IPS-NIHi7 (cell line): ENCODE data around the gene C1R.
A peak's percentile ranks its signal among the peaks of the same experiment; 100 is the strongest.
"Not testable (repeated sequence)": the region's sequence is repeated elsewhere in the genome, so short reads cannot be mapped to it uniquely, and the experiment has no call there.

Experiments used
- DNase-seq: peaks from one replicate; pipeline ENCODE4 v3.0.0; 2012; ENCODE audit warnings: mixed read lengths; ENCODE audit errors: extremely low spot score

C1R gene

DNA sequence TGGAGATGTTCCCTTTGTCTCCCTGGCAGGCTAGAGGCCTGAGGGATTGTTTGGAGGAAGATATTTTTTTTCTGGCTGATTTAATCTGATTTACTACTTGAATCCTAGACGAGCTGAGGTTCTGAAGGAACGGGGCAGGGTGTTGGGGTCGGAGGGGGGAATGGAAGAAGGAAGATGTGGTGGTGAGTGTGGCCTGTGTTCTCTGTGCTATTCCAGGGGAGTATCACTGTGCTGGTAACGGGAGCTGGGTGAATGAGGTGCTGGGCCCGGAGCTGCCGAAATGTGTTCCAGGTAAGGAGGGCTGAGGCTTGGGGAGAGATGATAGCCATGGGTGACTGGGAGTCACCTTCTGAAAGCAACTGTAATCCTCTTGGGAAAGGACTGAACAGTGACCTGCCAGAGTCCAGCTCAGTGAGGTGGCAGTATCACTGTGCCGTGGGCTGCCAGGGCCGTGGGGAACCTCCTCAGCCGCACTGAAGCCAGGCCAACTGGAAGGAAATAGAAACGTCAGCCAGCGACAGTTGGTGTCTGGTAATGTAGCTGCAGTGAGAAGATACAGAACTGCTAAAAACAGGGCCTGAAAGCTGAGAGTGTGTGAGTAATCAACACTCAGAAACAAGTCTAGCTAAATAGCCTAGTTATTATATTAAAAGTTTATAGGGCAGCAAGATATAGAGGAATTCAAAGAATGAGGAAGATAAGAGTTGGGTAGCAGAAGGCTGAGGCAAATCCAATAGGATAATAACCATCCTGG lies 23.8 kb downstream of the C1R start:
- no peak for DNase-seq

DNA sequence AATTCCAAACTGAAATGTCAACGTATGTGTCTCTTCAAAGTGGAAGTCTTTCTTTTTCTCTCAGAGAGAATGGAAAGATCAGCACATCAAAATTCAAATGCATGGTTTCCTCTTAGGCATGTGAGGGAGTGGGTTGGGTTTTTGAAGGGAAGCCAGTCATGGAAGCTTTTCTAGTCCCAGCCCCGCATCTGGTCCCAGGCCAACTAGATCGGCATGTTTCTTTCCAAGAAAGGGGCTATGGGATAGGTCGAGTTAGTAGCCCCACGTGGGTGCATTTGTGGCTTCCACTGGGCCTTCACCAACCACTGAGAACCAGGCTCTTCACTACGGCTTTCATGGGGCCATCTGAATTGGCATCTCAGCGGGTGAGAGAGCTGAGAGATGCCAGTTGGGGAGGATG lies 25.1 kb downstream of the C1R start:
- no peak for DNase-seq

DNA sequence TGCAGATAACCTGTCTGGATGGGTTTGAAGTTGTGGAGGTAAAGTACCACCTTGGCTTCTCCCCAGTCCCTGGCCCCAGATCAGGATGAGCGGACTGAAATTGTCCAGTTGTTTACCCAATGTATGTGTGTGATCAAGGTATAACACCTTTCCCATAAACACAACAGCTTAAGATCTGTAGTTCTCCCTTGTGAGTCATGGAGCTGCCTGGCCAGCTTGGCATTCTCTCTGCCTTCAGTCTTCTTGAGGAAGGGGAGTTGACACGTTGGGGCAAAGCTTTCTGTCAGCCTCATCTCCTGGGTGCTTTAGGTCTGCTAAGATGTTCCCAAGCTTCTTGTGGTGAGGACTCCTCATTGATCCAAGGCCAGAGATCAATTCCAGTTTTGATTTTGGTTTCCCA lies 25.6 kb downstream of the C1R start:
- no peak for DNase-seq

DNA sequence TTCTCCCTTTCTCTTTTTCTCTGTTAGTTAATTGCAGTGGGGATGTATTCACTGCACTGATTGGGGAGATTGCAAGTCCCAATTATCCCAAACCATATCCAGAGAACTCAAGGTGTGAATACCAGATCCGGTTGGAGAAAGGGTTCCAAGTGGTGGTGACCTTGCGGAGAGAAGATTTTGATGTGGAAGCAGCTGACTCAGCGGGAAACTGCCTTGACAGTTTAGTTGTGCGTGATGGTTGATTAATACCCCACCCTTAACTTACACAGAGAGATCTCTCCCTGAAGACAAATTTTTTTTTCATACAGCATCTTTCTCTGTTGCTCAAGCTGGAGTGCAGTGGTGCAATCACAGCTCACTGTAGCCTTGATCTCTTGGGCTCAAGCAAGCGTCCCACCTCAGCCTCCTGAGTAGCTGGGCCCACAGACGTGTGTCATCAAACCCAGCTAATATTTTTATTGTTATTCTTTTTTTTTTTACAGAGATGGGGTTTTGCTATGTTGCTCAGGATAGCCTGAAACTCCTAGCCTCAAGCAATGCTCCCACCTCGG lies 27.1 kb downstream of the C1R start:
- no peak for DNase-seq

DNA sequence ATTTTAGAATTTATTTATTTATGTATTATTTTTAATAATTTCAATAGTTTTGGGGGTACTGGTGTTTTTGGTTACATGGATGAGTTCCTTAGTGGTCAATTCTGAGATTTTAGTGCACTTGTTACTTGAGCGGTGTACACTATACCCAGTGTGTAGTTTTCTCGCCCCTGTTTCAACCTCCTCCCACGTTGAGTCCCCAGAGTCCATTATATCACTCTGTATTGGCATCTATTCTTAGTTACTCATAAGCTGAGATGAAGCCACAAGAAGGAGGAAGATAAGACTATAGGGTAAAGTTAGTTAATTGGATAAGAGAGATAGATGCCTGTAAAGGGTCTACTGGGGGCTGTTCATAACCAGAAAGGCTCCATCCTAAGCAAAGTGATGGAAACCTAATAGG lies 27.7 kb downstream of the C1R start:
- DNase-seq = no peak

DNA sequence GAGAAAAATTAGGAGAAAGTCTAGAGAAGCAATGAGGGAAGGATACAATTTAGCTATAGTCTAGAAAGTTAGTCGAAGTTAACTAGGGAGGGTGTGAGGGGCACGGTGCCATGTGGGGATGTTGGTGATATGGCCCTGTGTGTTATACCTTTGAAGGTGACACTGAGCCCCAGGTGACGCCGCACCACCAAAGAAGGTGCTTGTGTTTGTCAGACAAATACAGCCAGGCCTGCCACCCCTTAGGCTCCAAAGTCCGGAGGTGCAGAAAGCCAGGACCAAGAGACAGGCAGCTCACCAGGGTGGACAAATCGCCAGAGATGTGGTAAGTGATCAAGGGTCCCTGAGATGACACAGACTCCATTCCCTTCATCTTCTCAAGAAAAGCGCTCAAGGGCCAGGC lies 30.6 kb downstream of the C1R start:
- no peak for DNase-seq

DNA sequence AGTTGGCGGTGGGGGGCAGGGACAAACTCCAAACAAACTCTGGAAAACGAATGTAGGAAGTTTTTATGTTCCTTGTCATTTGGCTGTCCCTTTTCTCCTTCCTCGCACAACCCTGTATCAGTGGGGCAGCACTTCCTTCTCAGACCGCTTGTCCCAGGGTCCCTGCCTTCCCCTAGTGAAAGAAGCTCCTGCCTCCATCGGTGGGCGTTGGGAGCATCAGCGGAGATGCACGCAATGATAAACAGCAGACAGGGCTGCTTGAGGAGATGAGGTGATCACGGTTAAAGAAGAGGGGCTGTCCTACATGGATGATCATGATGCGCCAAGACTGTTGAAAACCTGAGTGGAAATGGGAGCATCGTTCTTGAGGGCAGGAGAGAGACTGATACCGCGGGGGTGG lies 31.1 kb downstream of the C1R start:
- no peak for DNase-seq

DNA sequence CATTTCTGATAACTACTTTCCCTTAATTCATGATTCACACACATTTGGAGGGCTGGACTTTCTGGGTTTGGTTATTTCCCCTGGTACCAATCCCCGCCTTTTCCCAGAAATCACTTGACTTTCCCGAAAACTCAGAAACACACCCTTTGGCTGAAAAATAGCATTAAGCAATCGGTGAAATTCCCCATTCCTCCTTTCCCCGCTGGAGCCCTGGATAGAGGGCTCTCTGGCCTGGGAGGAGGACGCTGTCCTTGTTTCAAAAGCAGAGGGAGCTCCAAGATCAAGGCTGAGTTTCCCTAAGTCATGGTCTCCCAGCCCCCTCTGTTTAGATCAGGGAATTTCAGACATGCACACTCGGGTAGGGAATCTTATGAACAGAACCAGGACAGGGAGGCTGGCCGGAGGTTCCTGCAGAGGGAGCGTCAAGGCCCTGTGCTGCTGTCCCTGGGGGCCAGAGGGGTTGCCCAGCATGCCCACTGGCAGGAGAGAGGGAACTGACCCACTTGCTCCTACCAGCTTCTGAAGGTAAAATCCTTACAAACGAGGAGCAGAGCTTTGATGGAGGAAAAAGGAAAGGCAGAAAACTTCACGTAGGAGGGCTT lies 31.8 kb downstream of the C1R start, which contains the start of gene C1S:
Gene C1S, plus strand, starts transcription at position 366 of the 602 bp plus-strand sequence. CDS start 1,195 bp downstream, outside the sequence.
- DNase-seq = peak; percentile 92

DNA sequence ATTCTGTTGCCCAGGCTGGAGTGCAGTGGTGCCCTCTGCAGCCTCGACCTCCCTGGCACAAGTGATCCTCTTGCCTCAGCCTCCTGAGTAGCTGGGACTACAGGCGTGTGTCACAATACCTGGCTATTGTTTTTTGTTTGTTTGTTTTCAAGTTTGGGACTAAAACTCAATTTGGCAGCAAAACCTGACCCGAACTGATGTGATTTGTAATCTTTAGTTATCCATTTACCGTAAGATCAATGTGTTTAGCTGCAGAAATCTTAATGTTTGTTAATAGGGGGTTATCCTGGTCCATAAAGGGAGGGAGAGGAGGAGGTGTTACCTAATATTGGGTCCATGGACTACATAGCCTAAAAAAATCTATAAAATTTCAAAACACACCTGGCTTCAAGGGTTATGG lies 32.5 kb downstream of the C1R start:
- no peak for DNase-seq

DNA sequence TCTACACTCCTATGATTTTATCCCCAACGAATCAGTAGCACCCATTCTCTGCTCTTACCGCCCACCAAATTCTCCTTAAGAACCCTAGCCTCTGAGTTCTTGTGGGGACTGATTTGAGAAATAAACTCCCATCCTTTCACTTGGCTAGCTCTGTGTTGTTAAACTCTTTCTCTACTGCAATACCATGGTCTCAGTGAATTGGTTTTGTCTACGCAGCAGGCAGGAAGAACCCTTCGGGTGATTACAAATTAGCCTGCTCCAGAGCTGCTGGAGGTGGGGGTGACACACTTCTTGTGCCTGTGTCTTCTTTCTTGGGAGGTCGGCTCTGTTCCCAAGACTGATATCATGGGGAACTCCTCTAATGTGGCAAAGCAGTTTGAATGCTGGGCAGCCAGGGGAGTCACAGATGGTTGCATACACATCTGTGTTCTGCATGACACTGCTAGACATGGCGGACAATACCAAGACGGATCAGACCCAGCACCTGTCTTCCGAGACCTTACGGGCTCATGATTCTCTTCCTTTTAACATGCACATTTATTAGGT lies 33.3 kb downstream of the C1R start:
- no peak for DNase-seq

DNA sequence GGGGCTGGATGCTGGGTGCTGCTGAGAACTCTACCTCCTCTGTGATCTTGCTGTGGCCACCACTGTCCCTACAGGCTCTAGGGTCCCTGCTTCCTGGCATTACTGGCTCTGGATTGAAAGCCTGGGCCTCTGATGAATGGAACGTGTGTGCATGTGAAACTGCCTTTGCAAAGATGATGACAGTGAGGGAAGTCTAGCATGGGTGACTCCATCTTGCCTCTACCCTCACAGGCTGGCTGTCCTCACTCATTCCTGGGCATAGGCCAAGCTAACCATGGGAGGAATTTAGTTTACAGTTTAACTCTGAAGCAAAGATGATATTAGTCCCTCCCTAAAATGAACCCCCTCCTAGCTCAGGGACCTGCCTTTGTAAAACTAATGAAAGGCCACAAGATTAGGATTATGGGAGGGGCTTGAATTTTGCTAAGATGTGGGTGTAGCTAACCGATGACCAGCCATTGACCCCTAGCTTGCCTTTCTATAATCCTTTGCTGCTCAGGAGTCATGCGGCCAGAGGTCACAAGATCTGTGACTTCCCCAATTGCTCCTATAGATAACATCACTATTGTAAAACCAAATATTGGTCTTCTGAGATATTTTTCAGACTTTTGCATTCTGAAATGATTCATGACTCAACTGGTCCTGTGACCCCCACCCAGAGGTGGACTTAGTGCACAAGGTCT lies 33.9 kb downstream of the C1R start:
- no peak for DNase-seq

DNA sequence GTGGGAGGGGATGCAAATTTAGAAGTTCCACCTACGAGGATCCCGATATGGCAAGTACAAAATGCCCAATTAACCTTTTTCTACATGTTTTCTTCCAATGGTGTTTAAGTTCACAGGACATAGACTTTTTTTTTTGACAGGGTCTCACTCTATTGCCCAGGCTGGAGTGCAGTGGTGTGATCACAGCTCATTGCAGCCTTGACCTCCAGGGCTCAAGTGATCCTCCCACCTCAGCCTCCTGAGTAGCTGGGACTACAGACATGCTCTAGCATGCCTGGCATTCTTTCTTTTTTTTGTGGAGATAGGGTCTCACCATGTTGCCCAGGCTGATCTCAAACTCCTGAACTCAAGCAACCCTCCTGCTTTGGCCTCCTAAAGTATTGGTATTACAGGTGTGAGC lies 36.5 kb downstream of the C1R start:
- not testable (repeated sequence) for DNase-seq

DNA sequence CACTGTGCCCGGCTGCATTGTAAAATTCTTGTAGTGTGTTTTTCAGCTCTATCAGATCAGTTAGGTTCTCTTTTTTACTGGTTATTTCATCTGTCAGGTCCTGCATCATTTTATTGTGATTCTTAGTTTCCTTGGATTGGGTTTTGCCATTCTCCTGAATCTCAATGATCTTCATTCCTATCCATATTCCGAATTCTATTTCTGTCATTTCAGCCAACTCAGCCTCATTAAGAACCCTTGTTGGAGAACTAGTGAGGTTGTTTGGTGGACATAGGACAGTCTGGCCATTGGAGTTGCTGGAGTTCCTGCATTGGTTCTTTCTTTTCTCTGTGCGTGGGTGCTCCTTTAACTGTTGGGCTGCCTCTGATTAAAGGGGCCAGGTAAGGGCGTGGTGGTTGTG lies 37.3 kb downstream of the C1R start:
- no peak for DNase-seq

DNA sequence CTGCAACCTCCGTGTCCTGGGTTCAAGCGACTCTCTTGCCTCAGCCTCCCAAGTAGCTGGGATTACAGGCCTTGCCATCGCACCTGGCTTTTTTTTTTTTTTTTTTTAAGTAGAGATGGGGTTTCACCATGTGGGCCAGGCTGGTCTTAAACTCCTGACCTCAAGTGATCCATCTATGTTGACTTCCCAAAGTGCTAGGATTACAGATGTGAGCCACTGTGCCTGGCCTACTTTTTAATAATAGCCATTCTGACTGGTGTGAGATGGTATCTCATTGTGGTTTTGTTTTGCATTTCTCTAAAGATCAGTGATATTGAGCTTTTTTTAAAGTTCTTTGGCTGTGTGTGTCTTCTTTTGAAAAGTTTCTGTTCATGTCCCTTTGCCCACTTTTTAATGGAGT lies 42.3 kb downstream of the C1R start:
- DNase-seq = not testable (repeated sequence)

DNA sequence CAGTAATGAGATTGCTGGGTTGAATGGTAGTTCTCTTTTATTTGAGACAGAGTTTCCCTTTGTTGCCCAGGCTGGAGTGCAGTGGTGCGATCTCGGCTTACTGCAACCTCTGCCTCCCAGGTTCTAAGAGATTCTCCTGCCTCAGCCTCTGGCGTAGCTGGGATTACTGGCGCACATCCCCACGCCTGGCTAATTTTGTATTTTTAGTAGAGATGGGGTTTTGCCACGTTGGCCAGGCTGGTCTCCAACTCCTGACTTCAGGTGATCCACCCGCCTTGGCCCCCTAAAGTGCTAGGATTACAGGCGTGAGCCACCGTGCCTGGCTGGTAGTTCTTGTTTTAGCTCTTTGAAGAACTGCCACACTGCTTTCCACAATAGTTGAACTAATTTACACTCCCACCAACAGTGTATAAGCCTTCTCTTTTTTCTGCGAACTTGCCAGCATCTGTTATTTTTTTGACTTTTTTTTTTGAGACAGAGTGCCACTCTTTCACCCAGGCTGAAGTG lies 42.7 kb downstream of the C1R start:
- DNase-seq = not testable (repeated sequence)

DNA sequence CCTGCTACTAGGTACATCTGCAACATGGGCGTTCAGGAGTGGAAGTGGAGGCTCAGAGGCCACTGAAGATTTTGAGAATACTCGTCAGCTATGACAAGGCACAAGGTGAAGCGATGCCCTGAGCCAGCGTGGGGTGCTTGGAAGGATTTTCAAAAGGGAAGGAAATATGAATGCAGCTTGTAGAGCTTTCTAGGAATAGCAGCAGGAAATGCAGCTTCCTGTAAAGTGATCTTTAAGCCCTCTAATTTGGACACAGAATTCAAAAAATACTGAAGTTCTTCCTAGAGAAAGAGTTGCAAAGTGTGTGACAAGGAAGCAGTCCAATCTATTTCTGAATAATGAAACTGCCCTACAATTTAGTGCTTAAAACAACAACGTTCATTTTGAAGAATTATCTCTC lies 44.9 kb downstream of the C1R start:
- no peak for DNase-seq

DNA sequence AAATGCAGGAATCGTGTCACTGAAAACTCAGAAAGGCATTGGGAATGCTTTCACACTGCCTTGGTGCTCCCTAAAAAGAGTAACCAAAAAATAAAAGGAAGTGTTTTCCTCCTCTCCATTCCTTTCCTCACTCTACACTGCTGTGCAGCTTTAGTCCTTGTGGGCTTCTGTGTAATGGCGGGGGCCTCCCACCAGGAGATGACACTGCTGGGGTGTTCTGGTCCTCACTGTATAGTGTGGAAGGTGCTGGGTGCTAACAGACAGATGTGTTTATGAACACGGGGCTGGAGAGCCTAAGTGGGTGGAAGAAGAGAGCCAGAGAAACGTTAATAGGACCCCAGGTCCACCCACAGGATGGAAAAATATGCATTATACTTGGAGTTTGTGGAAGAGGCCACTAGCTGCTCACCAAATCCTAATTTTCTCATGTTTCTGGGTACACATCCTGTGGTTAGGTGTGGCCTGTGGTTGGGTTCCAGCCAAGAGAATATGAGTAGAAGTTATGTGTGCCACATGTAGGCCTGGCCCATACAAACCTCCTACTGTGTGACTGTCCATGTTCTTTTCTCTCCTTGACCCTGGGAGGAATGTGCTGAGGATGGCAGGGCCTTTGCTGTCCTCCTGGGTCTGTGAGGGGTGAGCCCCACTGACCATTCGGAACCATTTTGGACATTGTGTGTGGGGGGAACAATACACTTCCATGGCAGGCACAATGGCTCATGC lies 45.7 kb downstream of the C1R start:
- no peak for DNase-seq

DNA sequence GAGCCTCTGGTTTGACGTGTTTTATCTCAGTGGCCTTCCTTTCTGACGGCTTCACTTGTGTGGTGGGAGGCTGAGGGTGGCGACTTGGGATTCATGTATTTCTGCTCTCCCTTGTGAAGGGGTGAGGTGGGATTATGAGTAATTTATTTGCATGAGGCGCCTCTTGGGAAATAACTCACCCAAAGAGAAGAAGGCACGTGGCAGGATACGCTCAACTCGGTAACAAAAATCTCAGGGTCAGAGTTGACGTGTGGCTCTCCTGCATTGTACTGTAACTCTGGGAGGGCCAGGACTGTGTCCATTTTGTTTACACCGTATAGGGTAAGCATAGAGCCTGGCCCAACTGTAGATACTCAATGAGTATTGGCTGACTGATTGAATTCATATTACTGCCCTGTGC lies 46.3 kb downstream of the C1R start:
- no peak for DNase-seq

DNA sequence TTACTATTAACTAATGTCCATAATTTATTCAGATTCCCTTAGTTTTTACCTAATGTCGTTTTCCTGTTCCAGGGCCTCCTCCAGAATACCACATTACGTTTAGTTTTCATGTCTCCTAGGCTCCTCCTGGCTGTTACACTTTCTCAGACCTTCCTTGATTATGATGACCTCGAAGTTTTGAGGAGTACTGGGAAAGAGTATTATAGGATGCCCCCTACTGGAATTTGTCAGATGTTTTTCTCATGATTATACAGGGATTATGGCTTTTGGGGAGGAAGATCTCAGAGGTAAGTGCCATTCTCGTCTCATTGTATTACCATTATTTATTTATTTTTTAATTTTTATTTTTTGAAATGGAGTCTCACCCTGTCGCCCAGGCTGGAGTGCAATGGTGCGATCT lies 49.4 kb downstream of the C1R start:
- DNase-seq = peak; percentile 54

DNA sequence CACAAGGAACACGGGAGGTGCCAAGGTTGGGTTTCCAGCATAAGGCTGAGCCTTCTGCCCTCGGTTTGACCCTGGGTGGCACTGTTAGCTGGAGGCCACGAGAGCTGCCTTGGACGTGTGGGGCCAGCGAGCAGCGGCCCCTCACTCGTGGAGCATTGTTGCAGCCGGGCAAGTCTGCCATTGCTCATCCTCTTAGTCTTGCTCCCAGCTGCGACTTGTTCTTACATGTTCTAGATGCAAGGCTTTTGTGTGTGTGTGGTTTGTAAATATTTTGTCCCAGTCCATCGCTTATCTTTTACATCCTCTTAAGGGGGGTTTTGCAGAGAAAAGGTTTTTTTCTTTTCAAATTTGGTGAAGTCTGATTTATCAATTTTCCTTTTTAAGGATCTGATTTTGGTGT lies 52.8 kb downstream of the C1R start:
- no peak for DNase-seq

DNA sequence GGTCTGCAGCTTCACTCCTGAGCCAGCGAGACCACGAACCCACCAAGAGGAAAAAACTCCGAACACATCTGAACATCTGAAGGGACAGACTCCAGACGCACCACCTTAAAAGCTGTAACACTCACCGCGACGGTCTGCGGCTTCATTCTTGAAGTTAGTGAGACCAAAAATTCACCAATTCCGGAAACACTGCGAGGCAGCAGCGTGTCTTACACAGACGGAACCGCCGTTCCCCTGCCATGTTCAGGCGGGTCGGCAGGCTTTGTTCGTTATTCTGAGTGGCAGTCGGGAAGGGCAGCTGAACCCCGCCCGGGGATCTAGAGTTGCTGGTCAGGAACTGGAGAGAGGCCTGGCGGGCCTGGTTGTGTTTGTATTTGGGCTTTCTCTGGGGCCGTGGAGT lies 53.7 kb downstream of the C1R start:
- no peak for DNase-seq

DNA sequence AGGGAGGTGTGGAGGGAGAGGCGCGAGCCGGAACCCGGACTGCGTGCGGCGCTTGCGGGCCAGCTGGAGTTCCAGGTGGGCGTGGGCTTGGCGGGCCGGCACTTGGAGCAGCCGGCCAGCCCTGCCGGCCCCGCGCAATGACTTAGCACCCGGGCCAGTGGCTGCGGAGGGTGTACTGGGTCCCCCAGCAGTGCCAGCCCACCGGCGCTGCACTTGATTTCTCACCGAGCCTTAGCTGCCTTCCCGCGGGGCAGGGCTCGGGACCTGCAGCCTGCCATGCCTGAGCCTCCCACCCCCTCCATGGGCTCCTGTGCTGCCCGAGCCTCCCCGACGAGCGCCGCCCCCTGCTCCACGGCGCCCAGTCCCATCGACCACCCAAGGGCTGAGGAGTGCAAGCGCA lies 54.8 kb downstream of the C1R start:
- DNase-seq = not testable (repeated sequence)
